Hematopoietic multipotent progenitor cell treated with erythropoietin and hydrocortisone succinate and interleukin-3 and kit ligand, for 15 days (in vitro differentiated cells): ENCODE results near the gene ADAP1.

Experiments used
- DNase-seq: peaks from one replicate; pipeline ENCODE4 v3.0.0-alpha.2; 2015; ENCODE audit warnings: low spot score

Gene ADAP1

GRCh38 chr7:894164-894867 lies 60.2 kb downstream of the ADAP1 start:
- DNase-seq, result no peak

DNA sequence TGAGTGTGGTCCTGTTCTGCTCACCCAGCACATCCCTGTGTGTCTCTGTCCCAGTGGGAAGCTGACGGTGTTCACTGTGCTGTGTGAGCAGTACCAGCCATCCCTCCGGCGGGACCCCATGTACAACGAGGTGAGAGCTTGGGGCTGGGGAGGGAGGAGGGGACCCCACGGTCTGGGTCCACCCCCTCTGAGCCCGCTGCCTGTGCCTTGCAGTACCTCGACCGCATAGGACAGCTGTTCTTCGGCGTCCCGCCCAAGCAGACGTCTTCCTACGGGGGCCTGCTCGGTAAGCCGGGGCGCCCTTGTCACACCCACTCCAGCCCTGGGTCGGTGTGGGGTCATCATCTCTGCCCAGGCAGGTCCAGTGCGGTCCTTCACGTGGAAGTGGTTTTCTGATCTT lies 60.8 kb downstream of the ADAP1 start:
- DNase-seq, result no peak

- no peak for DNase-seq
Measured at GRCh38 chr7:892648-893593, 61.6 kb downstream of the ADAP1 start.

- no peak for DNase-seq
Measured at GRCh38 chr7:891805-892204, 62.7 kb downstream of the ADAP1 start.

DNA sequence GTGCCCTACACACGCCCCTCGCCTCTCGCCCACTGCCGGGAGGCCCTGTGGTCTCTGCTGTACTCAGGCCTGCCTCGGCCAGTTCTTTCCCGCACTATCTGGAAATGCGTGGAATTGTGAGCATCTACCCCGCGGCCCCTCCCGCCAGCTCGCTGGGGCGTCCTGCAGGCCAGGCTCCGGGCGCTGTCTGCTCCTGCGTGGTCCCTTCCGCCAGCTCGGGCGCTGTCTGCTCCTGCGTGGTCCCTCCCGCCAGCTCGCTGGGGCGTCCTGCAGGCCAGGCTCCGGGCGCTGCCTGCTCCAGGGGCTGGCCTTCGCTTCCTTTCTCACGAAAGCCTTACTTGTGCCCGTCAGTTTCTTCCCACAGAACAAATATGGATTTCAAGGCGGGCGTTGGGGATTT lies 63.2 kb downstream of the ADAP1 start:
- DNase-seq, result no peak

DNA sequence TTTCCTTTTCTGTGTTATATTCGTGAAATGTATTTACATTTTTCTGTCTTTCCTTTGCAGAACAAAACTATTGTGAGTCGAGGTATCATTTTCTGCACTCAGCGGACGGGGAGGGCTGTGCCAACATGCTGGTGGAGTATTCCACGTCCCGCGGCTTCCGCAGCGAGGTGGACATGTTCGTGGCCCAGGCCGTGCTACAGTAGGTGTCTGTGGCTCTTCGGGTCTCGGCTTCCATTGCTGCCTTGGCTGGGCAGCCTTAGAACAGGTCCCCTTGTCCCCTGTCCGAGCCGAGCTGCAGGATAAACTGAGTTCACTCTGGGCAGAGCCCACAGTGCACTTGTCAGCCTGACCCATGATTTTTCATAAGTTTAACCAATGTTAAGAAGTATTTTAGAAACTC lies 63.6 kb downstream of the ADAP1 start:
- no peak for DNase-seq

- DNase-seq, result no peak
Measured at GRCh38 chr7:889391-889790, 65.1 kb downstream of the ADAP1 start.

GRCh38 chr7:889025-889390 lies 65.5 kb downstream of the ADAP1 start:
- DNase-seq, result no peak

DNA sequence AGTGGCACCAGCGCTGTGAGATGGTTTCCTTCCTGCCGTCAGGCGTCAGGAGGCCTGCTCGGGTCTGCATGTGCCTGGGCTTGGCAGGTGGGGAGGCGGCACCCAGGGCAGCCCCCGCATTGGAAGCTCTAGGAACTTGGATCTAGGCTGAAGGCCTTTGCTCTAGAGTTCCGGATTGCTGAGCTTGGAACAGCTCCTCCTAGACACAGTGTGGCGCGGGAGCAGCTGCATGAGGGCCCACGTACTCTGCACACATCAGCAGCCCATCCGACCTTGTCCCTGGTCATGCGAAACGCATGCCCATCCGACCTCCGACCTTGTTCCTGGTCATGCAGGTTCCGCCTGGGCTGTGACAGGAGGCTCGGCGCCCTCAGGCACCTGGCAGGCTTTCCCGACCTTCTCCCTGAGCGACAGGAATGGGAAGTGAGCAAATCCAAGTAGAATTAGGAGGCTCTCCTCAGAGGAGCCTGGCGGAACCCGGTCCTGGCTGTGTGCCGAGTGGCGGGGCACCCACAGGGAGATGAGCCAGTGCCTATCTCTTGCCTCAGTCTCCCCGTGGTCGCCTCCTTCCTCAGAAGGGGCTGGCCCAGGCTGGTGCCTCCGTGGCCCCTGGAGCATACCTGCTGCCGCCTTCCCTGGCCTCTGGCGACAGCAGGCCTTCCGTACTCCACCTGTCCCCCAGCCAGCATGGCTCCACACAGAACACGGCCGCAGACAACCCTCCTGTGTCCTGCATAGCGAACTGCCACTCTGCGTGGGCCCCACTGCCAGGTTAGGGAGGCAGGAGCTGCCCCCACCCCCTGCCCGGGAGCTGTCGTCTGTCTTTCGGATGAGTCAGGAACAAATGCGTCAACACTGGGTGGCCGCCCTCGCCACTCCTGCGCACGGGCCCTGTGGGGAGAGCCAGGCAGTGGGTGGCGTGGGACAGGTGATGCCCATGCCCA lies 66.1 kb downstream of the ADAP1 start:
- no peak for DNase-seq

DNA sequence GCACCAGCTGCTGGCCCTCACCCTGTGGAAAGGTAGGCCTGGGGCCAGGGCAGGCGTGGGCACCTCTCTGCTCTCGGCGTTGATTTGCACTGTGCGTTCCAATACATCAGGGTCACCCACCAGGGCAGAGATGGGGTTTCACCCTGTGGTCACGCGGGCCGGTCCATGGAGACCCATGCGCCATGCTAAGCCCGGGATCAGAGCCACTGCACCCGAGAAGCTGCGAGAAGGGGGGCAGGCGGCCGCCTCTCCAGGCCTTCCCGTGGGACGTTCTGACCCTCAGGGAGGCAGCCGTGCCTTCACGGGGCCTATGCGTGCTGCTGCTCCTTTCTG lies 67.0 kb downstream of the ADAP1 start:
- no peak for DNase-seq

DNA sequence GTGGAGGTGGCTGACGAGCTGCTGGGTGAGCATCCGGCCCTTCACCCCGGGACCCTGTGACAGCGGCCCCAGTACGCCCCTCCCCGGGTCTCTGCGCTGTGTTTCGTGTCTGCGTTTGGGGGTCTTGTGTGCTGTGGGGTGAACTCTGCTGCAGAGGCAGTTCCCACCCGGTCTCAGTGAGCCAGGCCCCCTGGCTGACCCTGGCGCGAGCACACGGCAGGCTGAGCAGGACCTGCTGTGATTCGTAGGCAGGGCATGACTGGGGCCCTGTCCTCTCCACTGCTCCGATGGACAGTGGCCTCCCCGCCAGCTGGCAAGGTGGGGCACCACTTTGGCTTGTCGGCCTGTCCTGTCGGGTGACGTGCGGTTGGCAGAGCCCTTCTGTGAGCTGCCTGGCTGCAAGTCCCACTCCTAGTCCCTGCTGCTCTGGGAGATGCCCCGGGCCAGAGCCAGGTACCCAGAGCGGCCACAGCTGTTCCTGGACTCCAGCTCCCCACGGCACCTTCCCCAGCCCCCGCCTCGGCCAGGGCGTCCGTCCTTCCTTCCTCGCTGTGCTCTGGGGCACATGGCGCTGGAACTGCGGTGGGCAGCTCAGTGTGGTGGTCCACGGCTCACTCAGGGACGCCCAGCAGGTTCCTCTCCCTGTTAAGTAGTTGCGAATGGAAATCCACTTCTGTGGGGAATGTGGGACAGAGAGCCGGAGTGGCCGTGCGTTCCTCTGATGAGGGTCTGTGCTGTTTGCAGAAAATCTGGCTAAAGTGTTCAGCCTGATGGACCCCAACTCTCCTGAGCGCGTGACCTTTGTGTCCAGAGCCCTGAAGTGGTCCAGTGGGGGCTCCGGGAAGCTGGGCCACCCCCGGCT lies 67.6 kb downstream of the ADAP1 start:
- no peak for DNase-seq

DNA sequence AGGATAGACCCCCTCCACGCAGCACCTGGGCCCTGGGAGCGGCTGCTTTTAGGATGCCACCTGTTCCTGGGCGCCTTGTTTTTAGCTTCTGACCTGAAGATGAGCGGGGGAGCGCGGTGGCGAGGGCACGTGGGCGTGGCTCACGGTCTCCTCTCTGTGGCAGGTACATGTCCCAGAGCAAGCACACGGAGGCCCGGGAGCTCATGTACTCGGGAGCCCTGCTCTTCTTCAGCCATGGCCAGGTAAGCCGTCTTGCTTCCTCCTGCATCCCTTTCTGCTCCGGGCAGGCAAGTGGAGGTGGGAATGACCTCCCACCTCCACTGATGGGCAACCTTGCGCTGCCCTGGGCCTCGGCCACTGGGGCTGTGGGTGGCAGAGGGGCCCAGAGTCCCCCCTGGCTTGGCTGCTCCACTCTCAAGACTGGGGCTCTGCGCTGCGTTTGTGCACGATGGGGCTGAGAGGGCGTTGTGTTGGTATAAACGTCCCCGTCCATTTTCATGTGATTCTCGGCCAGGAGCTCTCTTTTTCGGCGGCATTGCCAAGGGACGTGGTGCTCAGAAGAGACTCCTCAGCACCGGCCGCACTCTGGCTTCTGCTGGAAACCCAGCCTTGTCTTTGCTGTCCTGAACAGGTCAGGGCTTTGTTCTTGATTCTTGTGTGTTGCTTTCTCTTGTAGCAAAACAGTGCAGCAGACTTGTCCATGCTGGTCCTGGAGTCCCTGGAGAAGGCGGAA lies 68.4 kb downstream of the ADAP1 start:
- no peak for DNase-seq

GRCh38 chr7:885261-885892 lies 69.1 kb downstream of the ADAP1 start:
- DNase-seq, result no peak

- DNase-seq, result no peak
Measured at GRCh38 chr7:884191-885003, 70.1 kb downstream of the ADAP1 start.

DNA sequence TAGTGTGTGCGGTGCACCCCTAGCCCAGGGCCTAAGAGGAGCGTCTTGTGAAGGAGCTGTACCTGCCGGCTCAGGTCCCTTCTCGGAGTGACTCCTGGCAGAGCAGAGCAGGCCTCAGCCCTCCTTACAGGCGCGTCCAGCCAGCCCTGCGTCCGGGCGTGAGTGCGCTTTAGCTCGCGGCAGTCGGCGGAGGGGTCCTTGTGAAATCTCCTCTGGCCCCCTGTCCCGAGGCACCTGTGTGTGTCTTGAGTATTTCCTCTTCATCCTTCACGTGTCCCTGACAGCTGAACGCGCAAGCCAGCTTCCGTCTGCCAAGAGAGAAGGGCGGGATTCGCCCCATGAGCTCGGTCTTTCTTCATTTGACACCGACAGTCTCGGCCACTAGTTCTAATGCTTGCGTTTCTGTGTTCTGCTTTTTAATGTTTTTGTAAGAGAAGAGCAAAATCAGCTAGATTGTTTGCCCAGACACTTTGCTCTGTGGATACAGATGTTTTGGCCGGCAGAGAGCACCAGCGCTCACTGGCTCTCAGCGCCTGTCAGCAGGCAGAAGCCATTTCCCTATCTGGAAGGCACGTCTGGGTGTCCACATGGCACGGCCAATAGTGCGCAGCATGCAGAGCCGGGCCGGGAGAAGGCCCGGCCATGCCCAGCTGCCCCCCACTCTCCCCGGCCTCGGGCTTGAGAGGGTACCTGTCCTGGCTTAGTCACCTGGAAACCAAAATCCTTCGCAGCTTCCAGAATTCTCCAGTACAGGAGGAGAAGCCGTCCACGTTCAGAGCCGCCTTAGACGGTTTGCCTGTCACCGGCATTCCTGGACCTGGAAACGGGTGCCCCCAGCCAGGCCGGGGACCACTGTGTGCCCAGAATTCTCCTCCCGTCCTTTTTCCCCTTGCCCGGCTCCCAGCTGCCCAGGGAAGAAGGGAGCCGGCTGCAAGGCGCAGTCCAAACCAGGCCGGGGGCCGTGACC lies 71.1 kb downstream of the ADAP1 start:
- DNase-seq, result no peak

DNA sequence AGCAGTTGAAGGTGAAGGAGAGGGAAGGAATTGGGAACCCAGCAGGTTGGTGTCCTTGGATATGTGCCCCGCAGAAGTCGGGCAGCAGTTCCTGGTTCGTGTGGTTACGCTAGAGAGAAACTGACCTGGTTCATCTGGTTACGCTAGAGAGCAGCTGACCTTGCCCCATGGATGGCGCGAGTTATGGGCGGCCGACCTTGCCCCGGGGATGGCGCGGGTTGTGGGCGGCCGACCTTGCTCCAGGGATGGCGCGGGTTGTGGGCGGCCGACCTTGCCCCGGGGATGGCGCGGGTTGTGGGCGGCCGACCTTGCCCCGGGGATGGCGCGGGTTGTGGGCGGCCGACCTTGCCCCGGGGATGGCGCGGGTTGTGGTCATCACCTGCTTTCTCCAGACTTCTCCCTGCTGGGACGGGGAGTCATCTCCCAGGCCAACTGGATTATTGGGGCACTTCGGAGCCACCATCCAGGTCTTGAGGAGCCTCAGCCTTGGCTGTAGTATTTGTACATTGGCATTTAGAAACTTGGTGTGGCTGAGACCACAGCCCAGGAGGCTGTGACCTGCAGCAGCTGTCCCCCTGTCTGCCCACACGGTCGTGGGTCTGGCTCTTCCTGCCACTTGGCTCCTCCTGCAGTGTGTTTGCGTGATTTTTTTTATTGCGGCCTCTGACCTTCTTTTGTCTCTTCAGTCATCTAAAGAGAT lies 72.0 kb downstream of the ADAP1 start:
- DNase-seq, result no peak

DNA sequence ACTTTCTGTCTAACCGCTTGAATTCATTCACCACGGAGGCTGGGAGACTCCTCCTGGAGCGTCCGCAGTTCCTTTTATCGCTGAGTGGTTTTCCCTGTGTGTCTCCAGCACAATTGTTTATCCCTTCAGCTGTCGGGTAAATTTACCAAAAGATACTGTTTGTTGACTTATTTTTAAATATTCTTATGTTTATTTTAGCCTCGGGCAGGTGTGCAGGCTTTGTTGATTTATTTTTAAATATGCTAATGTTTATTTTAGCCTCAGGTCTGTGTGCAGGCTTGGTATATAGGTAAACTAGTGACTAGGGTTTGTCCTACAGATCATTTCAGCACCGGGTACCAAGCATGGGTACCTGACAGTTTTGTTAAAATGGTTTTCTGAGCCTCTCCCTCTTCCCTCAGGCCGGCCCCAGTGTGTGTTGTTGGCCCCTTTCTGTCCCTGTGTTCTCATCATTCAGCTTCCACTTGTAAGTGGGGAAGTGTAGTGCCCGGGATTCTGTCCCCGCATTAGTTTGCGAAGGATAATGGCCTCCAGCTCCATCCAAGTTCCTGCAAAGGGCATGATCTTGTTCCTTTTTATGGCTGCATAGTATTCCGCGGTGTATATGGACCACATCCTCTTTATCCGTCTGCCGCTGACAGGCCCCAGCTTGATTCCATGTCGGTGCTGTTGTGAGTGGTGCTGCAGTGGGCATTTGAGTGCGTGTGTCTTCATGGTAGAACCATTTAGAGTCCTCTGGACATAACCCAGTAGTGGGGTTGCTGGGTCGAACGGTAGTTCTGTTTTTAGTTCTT lies 72.8 kb downstream of the ADAP1 start:
- DNase-seq, result no peak
